GM21381 (cell line): ENCODE data around the gene CDK14.
"Not testable (repeated sequence)": the region's sequence is repeated elsewhere in the genome, so short reads cannot be mapped to it uniquely, and the experiment has no call there.

ENCODE experiments used
- ATAC-seq: cut with Tn5 transposase; IDR thresholded peaks from one replicate; pipeline ENCODE4 v1.9.1; 2021; ENCODE audit warnings: mild to moderate bottlenecking, moderate library complexity; ENCODE audit not compliant: unreplicated experiment

The CDK14 gene

DNA sequence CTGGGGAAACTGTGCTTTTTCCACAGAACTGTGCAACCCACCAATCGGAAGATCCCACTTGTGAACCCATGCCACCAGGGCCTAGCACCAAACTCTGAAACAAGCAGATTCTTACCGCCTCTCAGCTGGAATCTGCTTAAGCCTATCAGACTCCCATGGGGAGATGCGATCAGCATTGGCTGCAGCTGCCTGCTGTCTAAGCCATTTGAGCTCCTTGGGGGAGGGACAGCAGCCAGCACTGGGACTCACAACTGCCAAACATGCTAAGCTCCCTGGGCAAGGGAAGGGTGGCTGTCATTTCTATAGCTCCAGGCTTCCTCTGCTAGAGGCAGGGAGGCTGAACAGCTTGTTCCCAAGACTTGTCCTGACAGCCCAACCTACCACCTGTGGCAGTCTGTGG is 283.8 kb downstream of the CDK14 start:
- ATAC-seq, result no peak

GRCh38 chr7:90886416-90886815 is 290.3 kb downstream of the CDK14 start:
- ATAC-seq, result no peak

DNA sequence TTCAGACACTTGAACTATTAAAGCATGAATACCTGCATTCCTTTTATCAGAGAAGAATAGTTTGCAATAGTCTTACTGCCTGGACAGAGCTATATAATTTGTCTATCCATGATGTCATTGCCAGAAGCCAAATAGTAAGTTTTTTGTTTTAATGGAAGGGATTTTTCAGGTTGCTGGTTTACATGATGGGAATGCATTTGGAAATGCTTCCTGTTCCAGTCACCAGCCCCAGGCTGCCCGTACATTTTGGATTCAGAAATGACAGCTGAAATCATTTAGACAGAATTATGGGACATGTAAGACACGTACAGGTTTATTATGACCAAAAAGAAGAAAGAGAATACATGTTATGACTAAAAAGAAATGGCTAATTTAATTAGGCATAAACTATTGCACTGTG is 293.1 kb downstream of the CDK14 start:
- ATAC-seq, result no peak

DNA sequence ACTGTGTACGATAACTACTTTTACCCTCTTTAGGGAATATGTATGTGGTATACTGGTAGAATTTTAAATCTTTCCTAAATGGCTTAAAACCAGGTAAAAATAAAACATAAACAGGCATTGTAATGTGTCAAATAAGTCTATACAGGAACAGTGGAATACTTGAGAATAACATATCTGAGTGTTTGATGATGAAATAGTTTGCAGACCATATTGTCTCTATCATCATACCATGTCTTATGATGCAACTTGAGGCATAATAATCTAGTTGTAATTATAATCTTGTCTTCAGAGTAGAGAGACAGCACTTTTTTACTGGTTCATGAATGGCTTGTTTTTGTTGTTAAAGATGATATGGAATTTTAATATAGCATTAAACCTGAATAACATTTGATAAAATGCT is 293.5 kb downstream of the CDK14 start:
- no peak for ATAC-seq

DNA sequence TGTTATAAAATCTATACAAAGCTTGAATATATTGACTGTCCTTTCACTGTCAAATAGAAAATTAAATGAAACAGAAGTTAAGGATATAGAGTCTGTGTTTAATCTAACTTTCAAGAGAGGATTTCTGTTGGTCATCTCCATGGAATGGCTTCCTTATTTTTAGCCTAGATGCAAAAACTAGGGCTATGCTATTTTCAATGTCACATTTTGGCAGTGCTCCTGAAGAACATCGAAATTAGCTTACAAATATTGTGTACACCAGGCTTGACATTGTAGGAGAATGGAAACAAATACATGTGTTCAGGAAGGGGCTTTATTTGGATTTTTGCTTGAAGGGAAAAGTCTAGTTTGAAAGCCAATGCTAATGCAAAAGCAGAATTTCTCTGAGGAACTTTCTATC is 295.4 kb downstream of the CDK14 start:
- ATAC-seq, result no peak

- ATAC-seq, result peak; percentile 85
These were observed 296.1 kb downstream of the CDK14 start for GRCh38 chr7:90892213-90892612.

GRCh38 chr7:90894122-90894521 is 298.0 kb downstream of the CDK14 start:
- ATAC-seq, result no peak

- ATAC-seq, result no peak
These were observed 300.3 kb downstream of the CDK14 start for GRCh38 chr7:90896458-90896857.

- no peak for ATAC-seq
These were observed 301.9 kb downstream of the CDK14 start for GRCh38 chr7:90897961-90898469.

DNA sequence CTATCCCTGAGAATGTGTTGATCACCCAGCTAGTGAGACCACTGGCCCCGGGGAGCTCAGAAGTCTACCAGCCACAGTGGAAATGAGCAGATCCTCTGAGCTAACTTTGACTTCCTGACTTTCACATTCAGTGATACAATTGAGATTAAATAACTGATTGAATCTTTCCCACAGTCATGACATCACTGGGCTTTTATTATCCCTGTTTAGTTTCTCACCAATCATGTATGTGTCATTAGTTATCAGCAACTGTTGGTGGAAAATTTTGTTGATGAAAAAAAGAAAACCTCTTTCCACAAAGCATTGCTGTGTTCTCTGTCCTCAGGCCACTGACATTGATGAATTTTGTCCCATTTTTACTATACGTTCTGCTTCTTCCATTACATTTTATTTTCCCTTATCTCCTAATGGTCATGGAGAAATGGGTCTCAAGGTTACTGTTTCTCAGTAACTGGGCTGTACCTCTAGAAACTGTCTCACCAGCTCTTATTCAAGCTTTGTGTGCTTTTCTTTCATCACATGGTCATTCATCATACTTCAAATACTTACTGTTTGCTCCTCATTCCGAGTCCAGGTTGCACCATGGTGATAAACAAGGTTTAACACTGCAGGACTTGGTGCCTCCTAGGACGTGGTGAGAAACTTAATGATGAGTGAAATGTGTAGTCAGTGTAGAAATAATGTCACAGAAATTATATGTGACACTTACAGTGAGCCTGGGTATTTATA is 304.7 kb downstream of the CDK14 start:
- no peak for ATAC-seq

GRCh38 chr7:90903841-90904240 is 307.7 kb downstream of the CDK14 start:
- ATAC-seq, result no peak

- no peak for ATAC-seq
These were observed 314.0 kb downstream of the CDK14 start for GRCh38 chr7:90910136-90910535.

GRCh38 chr7:90916319-90916718 is 320.2 kb downstream of the CDK14 start:
- no peak for ATAC-seq

GRCh38 chr7:90917539-90917938 is 321.4 kb downstream of the CDK14 start:
- ATAC-seq, result no peak

GRCh38 chr7:90918303-90918702 is 322.2 kb downstream of the CDK14 start:
- no peak for ATAC-seq

GRCh38 chr7:90919816-90920215 is 323.7 kb downstream of the CDK14 start:
- ATAC-seq, result no peak

DNA sequence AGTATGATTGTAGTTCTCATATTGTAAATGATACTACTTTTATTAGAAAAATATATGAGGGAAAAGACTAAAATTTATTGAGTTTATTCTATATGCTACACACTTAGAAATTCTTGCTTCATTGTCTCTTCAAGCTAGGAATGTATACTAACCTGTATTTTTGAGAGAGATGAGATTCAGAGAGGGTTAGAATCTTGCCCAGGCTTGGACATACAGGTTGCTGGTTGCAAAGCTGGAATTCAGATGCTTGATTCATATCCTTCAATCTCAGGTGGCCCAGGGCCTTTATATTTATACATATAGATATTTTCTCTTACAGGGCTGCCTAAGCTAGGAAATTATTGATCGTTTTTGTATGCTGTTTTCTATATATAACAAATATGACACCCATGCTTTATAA is 324.2 kb downstream of the CDK14 start:
- no peak for ATAC-seq

DNA sequence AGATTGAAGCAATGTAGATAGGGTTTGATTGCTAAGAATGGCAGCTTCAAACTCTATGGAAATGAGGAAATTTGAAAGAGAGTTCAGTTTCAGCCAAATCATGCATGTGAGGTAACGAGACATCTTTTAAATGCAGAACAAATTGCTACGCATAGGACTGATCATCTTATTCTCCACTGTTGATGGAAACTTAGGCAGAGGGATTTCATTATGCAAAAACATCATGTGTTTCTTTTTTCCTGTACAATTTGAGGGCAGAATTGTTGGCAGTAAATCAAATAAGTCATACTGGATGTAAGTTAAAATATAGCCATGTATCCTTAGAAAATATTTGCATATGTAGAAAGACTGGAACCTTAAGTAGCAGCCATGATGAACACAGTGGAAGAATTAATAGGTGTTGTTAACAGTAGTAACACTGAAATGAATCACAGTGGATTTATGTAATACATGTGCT is 327.4 kb downstream of the CDK14 start:
- no peak for ATAC-seq

GRCh38 chr7:90928700-90929424 is 332.7 kb downstream of the CDK14 start:
- ATAC-seq, result not testable (repeated sequence)

GRCh38 chr7:90931986-90932916 is 336.1 kb downstream of the CDK14 start:
- ATAC-seq, result peak; percentile 96

DNA sequence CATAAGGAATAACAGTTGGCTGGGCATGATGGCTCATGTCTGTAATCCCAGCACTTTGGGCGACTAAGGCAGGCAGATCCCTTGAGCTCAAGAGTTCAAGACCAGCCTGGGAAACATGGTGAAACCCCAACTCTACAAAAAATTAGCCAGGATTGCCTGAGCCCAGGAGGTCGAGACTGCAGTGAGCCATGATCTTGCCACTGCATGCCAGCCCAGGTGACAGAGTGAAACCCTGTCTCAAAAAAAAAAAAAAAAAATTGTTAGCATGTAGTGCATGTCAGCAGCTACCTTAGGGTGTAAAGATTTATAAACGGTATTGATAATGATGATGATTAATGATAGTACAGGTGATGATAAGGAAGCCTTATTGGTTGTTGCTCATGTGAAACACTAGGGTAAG is 336.9 kb downstream of the CDK14 start:
- no peak for ATAC-seq
